ENCODE data around the gene OPRL1. TPM values are rescaled to one million over a fixed set of nuclear protein-coding genes. Genes with fewer than 3 reads are reported as not detected.

Gene OPRL1
- total RNA-seq, 1 experiment from 2014 or later, result 3.9 TPM

- TF ChIP-seq CTCF (IDR thresholded peaks at IDR 0.05), result no peak
- TF ChIP-seq TCF7L2 (IDR thresholded peaks at IDR 0.05; ENCODE audit: low read depth, low read length), result no peak
- no peak for TF ChIP-seq REST (IDR thresholded peaks at IDR 0.05; ENCODE audit: insufficient read depth in 1 of 2, low read depth in 2 of 2, low read length in 1 of 2)
- no peak for TF ChIP-seq POLR2AphosphoS5 (IDR thresholded peaks at IDR 0.05; ENCODE audit: low read depth, low read length)
- TF ChIP-seq SIN3A (IDR thresholded peaks at IDR 0.05; ENCODE audit: borderline replicate concordance, insufficient read depth, low read depth, low read length), result no peak
- POLR2A ChIA-PET, result interaction anchor here (0.6 kb wide), 1 partner anchor 23 kb away, joined by 4 read pairs; no protein-coding TSS in a partner anchor
- BruUV-seq (replicated peaks), result no TSS peak
Measured at GRCh38 chr20:64058536-64058935, 21.3 kb upstream of the OPRL1 start.

GRCh38 chr20:64062276-64062595 is 17.6 kb upstream of the OPRL1 start:
- DNase-seq (ENCODE audit: low read depth, low spot score) (no peak), ATAC-seq (no peak)
- BruUV-seq (replicated peaks), result no TSS peak
- in situ Hi-C loops (cut with HindIII; ENCODE audit: low pct_unique_long_range_greater_than_20kb, low sequenced_read_pairs), result no loop called here
- Histone ChIP-seq H3K9me3 (ENCODE audit: control insufficient read depth, insufficient read depth, low read depth, low read length) (no peaks in the 10 kb centered on the region), H3K4me1 (ENCODE audit: control insufficient read depth, insufficient read depth, low read length) (peaks cover 37% of the 10 kb centered on the region), H3K4me3 (ENCODE audit: low read depth in 2 of 2, low read length in 2 of 2) (peak overlapping the region; percentile 51 to 67), H3K36me3 (ENCODE audit: control insufficient read depth, insufficient read depth, low read length) (no peaks in the 10 kb centered on the region), H3K27ac (ENCODE audit: low read length) (peak overlapping the region; percentile 90), H3K27me3 (ENCODE audit: control insufficient read depth, insufficient read depth, low read length) (no peaks in the 10 kb centered on the region)
- CTCF ChIA-PET, result interaction anchor here (1.0 kb wide), 2 partner anchors 21 to 24 kb away, joined by 3 to 4 read pairs; no protein-coding TSS in a partner anchor
- TF ChIP-seq CTCF (IDR thresholded peaks at IDR 0.05) (no peak), POLR2AphosphoS5 (IDR thresholded peaks at IDR 0.05; ENCODE audit: low read depth, low read length) (no peak), REST (IDR thresholded peaks at IDR 0.05; ENCODE audit: insufficient read depth in 1 of 2, low read depth in 2 of 2, low read length in 1 of 2) (no peak), TCF7L2 (IDR thresholded peaks at IDR 0.05; ENCODE audit: low read depth, low read length) (no peak), SIN3A (IDR thresholded peaks at IDR 0.05; ENCODE audit: borderline replicate concordance, insufficient read depth, low read depth, low read length) (no peak)
- intact Hi-C loops (cut with micrococcal nuclease; ENCODE audit: unreplicated experiment), result no loop called here
- POLR2A ChIA-PET, result no interaction called here

More at GRCh38 chr20:64058536-64058935, 21.3 kb upstream of the OPRL1 start:
- peaks cover 49% of the 10 kb centered on the region for H3K4me1 ChIP-seq (ENCODE audit: control insufficient read depth, insufficient read depth, low read length)
- H3K27me3 ChIP-seq (ENCODE audit: control insufficient read depth, insufficient read depth, low read length), result no peaks in the 10 kb centered on the region
- H3K36me3 ChIP-seq (ENCODE audit: control insufficient read depth, insufficient read depth, low read length), result no peaks in the 10 kb centered on the region
- CTCF ChIA-PET, result no interaction called here
- H3K27ac ChIP-seq (ENCODE audit: low read length), result no peak overlapping the region
- H3K4me3 ChIP-seq (ENCODE audit: low read depth in 2 of 2, low read length in 2 of 2), result no peak overlapping the region
- no peaks in the 10 kb centered on the region for H3K9me3 ChIP-seq (ENCODE audit: control insufficient read depth, insufficient read depth, low read depth, low read length)
- ATAC-seq (no peak), DNase-seq (ENCODE audit: low read depth, low spot score) (no peak)
- in situ Hi-C loops (cut with HindIII; ENCODE audit: low pct_unique_long_range_greater_than_20kb, low sequenced_read_pairs), result no loop called here
- intact Hi-C loops (cut with micrococcal nuclease; ENCODE audit: unreplicated experiment), result no loop called here

Measured in Panc1 (cell line).